HG02840 (cell line): Measurements from ENCODE around the gene SRRM2.
A peak's percentile ranks its signal among the peaks of the same experiment; 100 is the strongest.

Experiments used
- ATAC-seq: cut with Tn5 transposase; IDR thresholded peaks from one replicate; pipeline ENCODE4 v1.9.1; 2021; ENCODE audit warnings: mild to moderate bottlenecking, moderate library complexity, moderate number of reproducible peaks; ENCODE audit not compliant: unreplicated experiment, low FRiP score

The SRRM2 gene

DNA sequence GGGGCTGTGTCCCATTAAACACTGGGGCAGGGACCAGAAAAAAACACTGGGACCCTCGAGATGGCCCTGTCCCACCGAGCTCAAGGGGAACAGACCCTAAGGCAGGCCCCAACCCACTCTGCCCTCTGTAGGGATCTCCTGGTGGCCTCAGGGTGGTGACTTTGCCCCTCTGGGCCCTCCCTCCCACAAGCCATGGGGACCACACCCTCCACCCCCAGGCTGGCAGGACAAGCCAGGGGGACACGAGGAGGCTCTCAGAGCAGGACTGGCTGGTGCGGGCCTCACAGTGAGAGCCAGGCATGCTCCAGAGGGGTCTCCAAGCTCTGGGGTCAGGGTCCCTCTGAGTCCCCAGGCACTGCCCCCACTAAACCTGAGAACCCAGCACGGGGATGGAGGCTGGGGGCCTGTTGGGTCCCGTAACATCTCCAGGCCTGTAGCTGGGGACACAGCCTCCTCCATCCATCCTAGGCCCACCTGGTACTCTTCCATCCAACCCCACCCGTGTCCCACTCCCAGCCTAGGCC, 14.5 kb upstream of the SRRM2 start:
- ATAC-seq = no peak

DNA sequence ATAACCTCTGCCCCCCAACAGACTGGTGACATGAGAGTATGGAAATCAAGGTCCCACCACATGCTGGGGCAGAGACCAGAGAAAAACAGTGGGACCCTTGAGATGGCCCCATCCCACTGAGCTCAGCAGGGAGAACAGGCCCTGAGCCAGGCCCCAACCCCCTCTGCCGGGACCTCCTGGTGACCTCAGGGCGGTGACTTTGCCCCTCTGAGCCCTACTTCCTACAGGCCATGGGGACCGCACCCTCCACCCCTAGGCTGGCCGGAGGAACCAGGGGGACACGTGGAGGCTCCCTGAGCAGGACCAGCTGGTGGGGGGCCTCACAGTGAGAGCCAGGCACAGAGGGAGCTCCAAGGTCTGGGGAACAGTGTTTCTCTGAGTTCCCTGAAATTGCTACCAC, 13.8 kb upstream of the SRRM2 start:
- ATAC-seq = no peak

DNA sequence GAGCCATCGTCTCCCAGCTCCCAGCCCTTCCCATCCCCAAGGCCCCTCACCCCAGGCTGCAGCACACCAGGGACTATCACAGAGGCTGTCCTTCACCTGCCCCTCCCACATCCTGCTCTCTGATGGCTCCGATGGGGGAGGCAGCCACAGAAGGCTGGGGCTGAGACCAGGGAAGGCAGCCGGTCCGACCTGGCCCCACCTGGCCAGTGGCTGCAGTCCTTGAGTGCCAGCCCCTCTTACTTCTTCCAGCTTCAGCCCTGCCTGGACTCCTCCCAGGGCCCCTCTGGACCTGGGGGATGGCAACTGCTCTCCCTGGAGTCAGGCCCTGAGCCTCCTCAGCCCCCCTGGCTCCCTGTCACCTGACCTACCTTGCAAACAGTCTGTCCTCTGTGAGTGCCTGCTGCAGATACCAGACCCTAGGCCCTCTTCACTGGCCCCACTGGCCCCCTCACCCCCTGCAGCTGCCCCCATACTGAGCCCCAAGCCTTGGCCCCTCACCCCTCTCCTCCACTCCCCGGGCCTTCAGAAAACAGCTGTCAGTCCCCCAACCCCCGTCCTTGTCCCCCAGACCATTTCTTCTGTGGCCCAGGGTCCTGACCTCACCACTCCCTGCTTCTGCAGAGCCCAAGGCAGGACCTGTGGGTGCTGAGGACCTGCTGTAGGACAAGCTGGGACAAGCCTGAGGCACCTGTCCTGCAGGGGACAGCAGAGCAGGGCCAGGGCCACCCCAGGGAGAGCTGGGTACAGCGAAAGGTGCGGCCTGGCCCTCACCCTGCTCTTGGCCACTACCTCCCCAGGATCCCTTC, 12.6 kb upstream of the SRRM2 start:
- ATAC-seq = no peak

DNA sequence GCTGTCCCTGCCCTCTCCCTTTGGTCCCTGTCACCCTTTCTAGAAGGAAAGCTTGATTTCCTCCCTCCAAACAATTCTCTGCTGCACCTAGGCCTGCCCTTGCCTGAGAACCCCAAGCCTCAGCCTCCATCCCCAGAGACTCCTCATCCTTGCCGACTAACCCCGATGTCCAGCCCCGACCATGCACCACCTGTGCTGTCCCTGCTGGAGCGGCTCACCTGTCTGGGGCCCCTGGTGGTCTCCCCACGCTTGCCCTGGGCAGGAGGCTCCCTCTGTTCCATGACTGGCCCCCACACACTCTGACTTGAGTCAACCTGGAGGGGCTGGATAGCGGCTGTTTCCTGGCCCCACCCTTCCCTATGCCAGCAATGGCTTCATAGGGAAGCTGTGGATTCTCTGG, 12.0 kb upstream of the SRRM2 start:
- no peak for ATAC-seq

DNA sequence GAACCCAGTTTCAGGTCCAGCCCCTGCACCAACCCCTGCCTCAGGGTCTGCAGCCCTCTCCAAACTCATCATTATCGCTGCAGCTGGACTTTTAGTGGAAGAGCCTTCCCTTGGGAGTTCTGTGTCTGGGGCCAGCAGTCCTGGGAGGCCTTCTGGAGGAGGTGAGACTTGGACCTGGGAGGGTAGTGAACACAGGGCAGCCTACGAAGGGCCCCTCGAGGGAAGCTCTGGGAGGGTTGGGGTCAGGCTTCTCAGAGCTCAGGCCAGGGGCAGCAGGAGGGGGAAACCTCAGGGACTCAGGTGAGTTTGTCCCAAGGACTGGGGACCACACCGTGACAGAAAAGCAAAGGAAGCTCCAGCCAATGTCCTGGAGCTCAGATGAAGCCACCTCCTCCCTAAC, 11.3 kb upstream of the SRRM2 start:
- ATAC-seq = no peak

DNA sequence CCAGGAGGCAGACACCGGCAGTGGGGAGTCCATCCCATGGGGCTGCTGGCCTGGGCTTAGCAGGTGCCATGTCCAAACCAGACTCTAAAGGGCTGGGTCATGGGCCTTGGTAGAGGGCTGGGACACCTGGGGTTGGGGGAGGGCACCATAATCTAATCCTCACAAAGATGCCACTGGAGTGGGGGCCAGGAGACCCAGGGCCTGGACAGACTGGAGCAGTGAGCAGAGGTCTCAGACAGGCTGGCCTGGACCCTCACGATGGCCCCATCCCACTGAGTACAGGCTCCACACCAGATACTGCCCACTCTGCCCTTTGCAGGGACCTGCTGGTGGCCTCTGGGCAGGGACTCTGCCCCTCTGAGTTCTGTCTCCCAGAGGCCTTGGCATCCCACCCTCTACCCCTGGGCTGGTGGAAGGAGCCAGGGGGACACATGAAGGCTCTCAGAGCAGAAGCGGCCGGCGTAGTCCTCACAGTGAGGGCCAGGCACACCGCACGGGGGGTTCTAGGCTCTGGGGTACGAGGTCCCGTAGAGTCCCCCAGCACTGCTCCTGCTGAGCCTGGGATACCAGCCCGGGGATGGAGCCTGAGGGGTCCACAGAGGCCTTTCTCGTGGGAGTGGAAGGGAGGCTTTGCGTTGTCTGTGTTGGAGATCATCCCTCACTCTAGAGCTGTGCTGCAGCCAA, 10.0 kb upstream of the SRRM2 start:
- ATAC-seq = no peak

DNA sequence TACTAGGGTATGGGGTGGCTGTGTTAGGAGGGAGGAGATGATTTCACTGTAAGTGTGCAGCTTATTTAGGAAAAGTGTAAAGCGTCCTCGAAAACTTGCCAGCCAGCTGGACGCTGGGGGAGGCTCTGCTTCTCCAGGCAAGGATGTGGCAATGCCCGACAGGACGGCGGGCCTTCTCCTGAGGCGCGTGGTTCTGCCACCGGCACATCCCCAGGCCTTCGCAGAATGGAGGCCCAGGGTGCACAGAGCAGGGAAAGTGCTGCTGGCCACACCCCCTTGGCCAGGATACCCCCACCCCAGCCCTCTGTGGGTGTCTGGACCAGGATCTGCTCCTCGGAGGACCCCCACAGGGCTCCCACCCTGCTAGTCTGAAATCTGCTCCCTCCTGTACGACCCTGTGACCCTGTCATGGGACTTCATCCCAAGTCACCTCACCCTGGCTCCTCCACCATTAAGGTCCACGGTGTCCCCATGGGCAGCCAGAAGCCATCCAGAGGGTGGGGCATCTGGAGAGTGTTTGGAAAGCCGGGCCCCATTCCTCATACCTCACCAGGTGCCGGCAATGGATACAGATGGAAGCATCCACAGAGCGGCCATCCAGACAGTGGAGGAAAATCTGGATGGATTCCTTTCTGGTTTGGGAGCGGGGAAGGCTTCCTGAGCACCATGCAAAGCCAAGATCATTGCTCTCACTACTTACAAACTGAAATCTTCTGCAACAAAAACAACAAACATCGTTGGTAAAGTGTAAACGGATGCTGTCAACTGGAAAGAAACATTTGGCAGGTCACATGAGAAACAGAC, 9.2 kb upstream of the SRRM2 start:
- ATAC-seq = no peak

DNA sequence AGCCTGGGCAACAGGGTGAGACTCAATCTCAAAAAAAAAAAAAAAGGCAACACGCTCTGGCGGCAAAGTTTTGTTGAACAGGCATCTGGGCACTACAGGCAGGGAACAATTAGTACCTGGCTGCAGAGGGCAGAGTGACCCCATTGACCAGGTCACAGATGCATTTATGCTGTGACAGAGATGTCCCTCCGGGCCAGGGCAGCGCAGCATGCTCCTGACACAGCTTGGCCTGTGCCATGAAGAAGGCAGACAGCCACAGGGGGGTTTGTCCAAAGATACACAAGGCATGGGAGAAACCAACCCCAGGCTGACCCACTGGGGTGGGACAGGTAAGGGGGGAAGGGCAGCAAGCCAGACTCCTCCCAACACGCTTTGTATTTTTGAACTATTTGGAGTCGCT, 7.7 kb upstream of the SRRM2 start:
- ATAC-seq = no peak

DNA sequence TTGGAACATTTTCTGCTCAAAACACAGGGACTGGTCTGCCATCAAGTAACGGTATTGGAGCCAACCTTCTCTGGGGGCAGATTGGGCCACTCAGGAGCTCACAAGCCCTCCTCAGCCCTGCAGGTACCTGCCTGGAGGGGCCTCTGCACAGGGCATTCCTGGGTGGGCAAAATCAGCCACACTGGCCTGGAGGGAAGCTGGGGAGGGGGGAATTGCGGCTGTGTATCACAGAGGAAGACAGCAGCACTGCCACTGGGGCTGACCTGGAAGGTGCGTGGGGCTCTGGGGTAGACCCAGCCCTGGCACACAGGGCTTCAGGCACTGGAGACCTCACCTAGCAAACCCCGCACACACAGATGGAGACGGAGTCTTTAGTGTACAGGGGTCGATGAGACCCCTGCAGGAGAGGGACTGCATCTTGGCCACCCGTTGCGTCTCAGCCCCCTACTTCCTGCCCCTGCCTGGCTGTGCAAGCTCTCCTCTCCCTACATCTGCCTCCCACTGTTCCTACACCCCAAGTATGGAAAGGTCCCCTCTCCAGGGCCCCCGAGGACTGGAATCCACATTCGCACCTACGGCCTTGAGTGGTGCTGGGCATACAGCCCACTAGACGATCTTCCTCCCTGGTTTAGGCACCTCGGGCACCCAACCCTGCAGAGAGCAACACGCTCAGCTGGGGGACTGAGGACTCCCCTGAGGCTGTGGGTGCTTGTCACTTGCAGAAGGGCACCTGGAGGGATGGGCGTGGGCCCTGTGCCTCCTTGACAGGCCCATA, 7.1 kb upstream of the SRRM2 start:
- no peak for ATAC-seq

DNA sequence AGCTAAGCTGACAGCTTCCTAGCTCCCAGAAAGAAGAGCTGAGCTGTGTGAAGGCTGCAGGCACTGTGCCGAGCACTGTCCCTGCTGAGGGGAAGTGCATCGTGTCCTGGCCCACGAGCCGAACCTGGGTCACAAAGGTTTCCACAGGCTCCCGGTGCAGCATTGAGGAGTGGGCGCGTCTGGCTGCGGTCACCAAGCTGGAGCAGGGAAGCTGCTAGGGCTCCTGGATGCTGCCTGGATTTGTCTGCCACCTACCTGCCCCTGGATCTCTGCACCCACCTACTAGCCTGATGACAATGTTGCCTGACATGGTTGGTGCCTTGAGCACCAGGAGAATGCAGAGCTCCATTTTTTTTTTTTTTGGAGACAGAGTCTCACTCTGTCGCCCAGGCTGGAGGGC, 6.5 kb upstream of the SRRM2 start:
- no peak for ATAC-seq

DNA sequence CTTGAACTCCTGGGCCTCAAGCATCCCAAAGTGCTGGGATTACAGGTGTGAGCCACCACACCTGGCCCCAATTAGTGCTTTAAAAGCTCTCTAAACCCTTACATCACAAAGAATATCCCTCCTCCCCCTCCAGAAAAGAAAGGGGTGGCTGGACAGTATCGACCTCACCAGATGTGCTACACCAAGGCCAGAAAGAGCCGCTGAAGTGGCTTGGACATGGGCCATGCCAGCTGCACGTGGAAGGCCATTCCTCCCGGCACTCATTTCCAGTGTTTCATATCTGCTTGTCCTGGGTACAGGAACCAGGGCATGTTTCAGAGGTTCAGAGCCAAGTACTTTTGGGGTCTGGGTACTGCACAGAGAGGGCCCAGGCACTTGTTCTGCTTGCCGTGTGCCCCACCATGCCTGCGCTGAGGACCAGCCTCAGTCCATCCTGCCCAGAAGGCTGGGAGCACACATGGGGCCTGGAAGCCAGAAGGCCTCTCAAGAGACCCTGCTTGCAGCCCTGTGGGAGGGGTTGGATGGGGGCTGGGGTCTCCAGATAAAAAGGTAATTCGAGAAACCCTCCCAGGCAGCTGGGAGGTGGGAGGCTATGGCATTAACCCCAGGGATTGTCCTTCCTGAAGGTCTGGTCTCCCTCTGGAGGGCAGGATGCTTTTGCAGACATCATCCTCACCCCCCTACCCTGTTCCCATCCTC, 3.5 kb upstream of the SRRM2 start:
- no peak for ATAC-seq

DNA sequence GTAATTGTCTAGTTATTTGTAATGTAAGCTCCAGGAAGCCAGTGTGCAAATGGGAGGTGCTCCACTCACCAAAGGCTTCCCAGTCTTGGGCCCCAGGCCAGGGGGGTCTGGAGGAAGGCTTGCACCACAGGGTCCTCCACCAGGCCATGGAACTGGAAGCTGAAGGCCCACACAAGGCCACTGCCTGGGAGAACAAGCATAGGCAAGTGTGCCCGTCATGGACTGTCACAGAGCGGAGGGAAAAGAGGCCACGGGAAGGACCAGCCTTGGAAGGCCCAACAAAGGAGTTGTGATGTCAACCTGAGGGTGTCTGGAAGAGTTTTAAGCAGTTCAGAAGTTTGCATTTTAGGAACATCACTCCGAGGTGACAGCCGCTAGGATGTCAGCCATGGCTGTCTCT, 3.0 kb upstream of the SRRM2 start:
- ATAC-seq = no peak

DNA sequence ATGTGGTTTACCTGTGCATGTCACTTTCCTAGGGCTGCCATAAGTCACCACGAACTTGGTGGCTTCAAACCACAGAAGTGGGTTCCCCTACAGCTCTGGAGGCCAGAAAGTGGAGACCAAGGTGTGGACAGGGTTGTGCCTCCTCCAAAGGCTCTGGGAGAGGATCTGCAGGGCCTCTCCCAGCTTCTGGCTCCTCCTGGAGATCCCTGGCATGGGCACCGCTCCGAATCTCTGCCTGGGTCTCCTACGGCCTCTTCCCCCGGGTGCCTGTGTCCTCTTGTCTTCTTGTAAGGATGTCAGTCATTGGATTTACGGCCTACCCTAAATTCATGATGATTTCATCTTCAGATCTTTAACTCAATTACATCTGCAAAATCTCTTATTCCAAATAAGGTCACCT, 2.5 kb upstream of the SRRM2 start:
- ATAC-seq = no peak

DNA sequence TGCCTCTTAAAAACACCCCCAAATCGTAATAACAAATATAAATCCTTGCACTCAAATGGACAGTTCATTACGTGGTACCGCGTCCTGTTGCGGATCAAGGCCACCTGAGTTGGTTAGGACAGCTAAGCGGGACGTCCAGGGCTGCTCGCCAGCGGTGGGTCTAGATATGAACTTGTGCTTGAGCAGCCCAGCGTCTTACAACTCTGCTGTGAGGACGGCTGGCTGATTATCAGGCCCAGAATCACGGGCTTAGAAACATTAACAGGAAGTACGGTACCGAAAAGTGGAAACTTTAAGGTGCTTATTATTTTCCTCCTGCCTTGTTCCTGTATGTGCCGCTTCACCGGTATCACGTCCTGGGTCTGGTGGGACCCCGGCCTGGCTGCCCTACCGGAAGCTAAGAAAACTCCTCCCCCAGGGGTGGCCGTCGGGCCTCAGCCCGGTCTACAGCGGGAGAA, 832 bp upstream of the SRRM2 start:
- no peak for ATAC-seq

DNA sequence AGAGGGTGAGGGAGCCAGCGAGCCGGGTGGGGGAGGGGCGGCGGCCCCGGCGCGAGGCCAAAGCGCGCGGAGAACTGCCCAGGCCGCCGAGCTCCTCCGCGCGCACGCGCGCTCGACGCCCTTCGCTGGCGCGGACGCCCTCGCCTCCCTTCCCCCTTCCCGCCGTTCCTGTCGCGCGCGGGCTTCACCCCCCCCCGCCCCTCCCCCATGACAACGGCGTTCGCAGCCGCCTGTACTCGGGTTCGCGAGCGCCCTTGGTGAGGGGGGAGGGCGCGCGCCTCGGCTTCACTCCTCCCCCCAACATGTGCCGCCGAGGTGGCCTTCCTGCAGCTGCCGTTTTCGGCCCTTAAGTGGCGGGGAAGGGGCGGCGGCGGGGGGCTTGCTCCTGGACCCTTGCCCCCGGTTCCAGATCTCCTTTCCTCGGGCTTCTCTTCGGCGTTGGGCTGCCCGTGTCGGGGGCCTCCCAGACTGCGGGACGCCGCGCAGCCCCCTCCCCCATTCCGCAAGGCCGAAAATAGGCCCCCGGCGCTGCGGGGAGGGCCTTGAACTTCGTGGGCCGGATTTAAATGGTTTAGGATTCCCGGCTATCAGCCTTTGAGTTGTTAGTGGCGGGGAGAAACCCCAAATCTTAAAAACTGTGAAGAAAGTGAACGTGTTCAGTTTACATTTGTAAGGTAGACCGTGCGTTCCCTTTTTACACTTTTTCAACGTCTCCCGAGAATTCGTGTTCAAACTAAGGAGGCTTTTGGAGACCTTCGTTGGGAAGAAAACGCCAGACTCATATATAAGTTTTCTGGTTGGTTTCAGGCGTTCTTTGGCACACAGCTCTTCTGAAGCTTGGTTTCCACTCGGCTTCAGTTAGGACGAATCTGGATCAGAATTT, 653 bp downstream of the SRRM2 start:
- ATAC-seq = peak; percentile 45

DNA sequence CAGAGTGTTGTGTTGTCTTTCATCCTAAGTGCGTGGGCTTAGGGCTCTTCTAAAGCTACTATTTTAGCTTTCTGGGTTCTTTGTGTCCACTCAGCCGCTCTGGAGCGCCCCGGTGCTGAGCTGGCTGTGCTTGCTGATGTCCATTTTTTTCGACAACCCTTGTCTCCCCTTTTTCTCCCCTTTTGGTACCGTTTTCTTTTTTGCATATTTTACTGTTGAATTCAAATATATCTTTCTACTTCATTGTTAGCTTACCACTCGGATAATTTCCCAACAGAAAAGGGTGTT, 1.2 kb downstream of the SRRM2 start:
- no peak for ATAC-seq

DNA sequence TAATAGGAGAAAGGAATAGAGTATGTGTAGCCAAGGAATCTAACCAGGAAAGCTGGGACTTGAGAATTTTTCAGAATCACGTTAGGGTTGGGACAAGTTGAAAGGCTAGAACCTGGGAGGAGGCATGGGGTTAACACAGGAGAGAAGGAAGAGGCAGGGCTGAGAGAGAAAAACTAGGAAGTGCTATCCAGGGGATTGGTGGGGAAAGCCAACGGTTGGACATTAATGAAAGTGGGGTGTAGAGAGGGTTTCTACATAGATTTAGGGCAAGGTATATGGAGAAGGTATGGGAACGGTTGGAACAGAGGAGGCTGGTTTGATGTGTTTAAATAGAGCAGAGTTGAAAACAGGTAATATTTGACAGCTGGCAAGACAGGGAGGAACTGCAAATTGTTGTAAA, 2.7 kb downstream of the SRRM2 start:
- no peak for ATAC-seq

DNA sequence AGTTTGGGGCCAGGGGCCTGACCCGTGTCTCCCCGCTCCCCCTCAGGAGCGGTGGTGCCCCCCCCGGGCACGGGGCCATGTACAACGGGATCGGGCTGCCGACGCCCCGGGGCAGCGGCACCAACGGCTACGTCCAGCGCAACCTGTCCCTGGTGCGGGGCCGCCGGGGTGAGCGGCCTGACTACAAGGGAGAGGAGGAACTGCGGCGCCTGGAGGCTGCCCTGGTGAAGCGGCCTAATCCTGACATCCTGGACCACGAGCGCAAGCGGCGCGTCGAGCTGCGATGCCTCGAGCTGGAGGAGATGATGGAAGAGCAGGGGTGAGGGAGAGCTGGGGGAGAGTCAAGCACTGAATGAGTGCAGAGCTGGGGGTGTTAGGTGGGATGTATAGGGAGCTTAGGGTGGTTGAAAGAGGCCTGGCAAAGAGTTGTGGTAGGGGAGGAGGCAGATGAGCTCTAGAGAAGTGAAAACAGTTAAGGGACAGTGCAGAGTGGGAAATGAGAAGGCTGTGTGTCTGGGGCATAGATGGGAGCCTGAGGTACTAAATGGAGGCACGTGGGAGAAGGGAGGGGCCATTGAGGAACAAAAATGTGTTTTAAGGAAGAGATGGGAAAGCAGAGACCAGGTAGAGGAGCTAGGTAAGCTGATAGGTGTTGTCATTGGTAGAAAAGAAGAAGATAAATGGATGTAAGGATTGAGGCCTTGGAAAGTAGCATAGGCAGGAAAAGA, 4.0 kb downstream of the SRRM2 start:
- ATAC-seq = no peak
